ENCODE results near the gene SLC22A2. TPM values are rescaled to one million over a fixed set of nuclear protein-coding genes. Genes with fewer than 3 reads are reported as not detected.

SLC22A2 gene
- total RNA-seq, 4 donors from 2014 or later = not detected

DNA sequence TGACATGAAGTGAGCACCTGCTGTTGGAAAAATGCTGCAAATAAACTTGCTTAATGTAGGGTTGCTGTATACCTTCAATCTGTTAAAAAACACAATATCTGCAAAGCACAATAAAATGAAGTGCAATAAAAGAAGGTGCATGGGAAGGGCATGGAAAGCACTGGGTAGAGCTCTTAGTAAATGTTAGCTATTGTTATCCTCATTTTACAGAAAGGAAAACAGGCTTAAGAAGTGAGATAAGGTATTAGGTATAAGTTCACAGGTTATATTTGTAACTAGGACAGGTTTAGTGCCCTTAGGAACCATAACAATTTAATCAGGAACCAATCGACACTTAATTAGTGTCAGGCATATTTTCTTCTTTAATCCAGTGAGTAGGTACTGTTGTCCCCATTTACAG, 36.7 kb downstream of the SLC22A2 start:
- DNase-seq (ENCODE audit: low spot score in 2 of 2) = no peak
- no peak overlapping the region for H3K4me3 ChIP-seq (ENCODE audit: low read depth, poor library complexity, severe bottlenecking)
- 75 to 90% methylated on average over 1 of the region's 1 CpG for WGBS, 2 donors
- no peak for TF ChIP-seq POLR2A (IDR thresholded peaks at IDR 0.05)
- TF ChIP-seq, protein P1, sequence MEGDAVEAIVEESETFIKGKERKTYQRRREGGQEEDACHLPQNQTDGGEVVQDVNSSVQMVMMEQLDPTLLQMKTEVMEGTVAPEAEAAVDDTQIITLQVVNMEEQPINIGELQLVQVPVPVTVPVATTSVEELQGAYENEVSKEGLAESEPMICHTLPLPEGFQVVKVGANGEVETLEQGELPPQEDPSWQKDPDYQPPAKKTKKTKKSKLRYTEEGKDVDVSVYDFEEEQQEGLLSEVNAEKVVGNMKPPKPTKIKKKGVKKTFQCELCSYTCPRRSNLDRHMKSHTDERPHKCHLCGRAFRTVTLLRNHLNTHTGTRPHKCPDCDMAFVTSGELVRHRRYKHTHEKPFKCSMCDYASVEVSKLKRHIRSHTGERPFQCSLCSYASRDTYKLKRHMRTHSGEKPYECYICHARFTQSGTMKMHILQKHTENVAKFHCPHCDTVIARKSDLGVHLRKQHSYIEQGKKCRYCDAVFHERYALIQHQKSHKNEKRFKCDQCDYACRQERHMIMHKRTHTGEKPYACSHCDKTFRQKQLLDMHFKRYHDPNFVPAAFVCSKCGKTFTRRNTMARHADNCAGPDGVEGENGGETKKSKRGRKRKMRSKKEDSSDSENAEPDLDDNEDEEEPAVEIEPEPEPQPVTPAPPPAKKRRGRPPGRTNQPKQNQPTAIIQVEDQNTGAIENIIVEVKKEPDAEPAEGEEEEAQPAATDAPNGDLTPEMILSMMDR (IDR thresholded peaks at IDR 0.05) = no peak
- intact Hi-C loops (cut with DNase I; ENCODE audit: low total_unique reads) = loop anchor here (10.0 kb wide), 1 partner anchor 233 kb away; no protein-coding TSS in a partner anchor

DNA sequence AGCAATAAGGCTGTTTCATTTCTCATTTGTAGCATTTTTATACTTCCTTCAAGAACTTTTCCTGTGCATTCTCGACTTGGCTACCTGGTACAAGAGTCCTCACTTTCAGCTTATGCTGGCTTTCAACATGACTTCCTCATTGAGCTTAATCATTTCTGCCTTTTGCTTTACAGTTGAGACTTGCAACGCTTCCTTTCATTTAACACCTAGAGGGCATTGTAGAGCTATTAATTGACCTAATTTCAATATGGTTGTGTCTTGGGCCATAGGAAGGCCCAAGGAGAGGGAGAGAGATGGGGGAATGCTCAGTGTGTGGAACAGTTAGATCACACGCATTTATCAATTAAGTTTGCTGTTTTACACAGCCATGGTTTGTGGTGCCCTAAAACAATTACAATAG, 37.2 kb downstream of the SLC22A2 start:
- TF ChIP-seq, protein P1 (IDR thresholded peaks at IDR 0.05) = no peak
- TF ChIP-seq POLR2A (IDR thresholded peaks at IDR 0.05) = no peak
- no peak for DNase-seq (ENCODE audit: low spot score in 2 of 2)
- WGBS, 2 donors = 25 to 37% methylated on average over 3 of the region's 3 CpGs
- intact Hi-C loops (cut with DNase I; ENCODE audit: low total_unique reads) = loop anchor here (10.0 kb wide), 1 partner anchor 233 kb away; no protein-coding TSS in a partner anchor
- no peak overlapping the region for H3K4me3 ChIP-seq (ENCODE audit: low read depth, poor library complexity, severe bottlenecking)

DNA sequence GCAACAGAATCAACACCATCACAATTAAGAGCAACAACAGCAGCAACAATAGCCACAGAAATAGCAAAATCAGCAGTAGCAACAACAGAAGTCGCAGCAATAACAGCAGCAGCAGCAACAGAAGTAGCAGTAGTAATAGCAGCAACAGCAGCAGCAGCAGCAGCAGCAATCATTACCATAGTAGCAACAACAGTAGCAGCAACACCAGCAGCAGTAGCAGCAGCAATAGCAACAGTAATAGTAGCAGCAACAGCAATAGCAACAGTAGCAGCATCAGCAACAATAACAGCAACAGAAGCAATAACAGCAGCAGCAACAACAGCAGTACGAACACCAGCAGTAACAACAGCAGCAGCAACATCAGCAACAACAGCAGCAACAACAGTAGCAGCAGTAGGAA, 39.8 kb downstream of the SLC22A2 start:
- DNase-seq (ENCODE audit: low spot score in 2 of 2) = no peak
- no peak for TF ChIP-seq POLR2A (IDR thresholded peaks at IDR 0.05)
- TF ChIP-seq, protein P1 (IDR thresholded peaks at IDR 0.05) = no peak
- no peak overlapping the region for H3K4me3 ChIP-seq (ENCODE audit: low read depth, poor library complexity, severe bottlenecking)
- intact Hi-C loops (cut with DNase I; ENCODE audit: low total_unique reads) = no loop called here
- WGBS, 2 donors = 69 to 82% methylated on average over 2 of the region's 2 CpGs

DNA sequence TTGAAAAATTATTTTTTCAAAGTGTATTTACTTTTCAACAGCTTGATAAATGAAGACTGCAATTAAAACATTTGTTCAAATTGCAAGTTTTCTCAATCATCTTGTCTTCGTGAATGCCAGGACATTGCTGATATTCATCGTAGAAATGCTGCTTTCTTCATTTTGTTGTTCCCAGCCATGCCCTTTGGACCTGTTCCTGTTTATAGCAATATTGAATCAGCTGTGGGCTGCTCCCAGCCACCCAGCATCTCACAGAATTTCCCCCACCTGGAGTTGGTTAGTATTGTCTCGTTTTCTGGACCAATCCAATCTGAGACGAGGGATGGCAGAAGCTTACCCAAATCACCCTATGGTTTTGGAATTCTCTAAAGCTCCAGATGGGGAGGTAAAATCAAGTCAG, 40.8 kb downstream of the SLC22A2 start:
- no peak overlapping the region for H3K4me3 ChIP-seq (ENCODE audit: low read depth, poor library complexity, severe bottlenecking)
- 55 to 60% methylated on average over 4 of the region's 4 CpGs for WGBS, 2 donors
- TF ChIP-seq, protein P1 (IDR thresholded peaks at IDR 0.05) = no peak
- TF ChIP-seq POLR2A (IDR thresholded peaks at IDR 0.05) = no peak
- DNase-seq (ENCODE audit: low spot score in 2 of 2) = no peak
- intact Hi-C loops (cut with DNase I; ENCODE audit: low total_unique reads) = no loop called here

DNA sequence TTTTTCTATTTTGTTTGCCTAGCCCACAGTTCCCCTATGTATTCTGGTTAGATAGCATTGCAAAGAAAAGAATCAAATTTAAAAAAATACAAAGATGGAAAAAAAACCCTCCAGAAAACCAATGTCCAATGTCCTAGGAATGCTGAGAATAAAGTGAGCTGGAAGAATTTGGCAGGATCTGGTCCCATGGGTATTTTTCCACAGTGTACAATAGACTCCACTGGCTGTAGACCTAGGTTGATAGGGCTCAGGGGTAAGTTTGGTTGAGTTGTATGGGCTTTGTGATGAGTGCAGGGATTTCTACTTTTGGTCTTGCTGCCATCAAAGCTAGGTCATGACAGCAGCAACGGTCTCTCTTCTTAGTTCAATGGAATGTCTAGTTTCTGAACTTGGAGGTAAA, 41.5 kb downstream of the SLC22A2 start:
- intact Hi-C loops (cut with DNase I; ENCODE audit: low total_unique reads) = no loop called here
- DNase-seq (ENCODE audit: low spot score in 2 of 2) = no peak
- TF ChIP-seq, protein P1 (IDR thresholded peaks at IDR 0.05) = no peak
- no peak for TF ChIP-seq POLR2A (IDR thresholded peaks at IDR 0.05)
- 79 to 88% methylated on average over 1 of the region's 1 CpG for WGBS, 2 donors
- no peak overlapping the region for H3K4me3 ChIP-seq (ENCODE audit: low read depth, poor library complexity, severe bottlenecking)

DNA sequence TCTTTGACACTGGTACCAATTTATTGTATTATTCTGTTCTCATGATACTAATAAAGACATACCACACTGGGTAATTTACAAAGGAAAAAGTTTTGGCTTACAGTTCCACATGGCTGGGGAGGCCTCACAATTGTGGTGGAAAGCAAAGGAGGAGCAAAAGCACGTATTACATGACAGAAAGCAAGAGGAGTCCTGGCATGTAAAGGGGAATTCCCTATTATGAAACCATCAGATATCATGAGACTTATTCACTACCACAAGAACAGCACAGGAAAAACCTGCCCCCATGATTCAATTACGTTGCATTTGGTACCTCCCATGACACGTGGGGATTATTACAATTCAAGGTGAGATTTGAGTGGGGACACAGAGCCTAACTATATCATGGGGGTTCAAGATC, 43.4 kb downstream of the SLC22A2 start:
- DNase-seq (ENCODE audit: low spot score in 2 of 2) = no peak
- whole genome bisulfite sequencing, 2 donors = 30 to 31% methylated on average over 3 of the region's 3 CpGs
- intact Hi-C loops (cut with DNase I; ENCODE audit: low total_unique reads) = no loop called here
- no peak overlapping the region for H3K4me3 ChIP-seq (ENCODE audit: low read depth, poor library complexity, severe bottlenecking)
- no peak for TF ChIP-seq POLR2A (IDR thresholded peaks at IDR 0.05)
- TF ChIP-seq, protein P1 (IDR thresholded peaks at IDR 0.05) = no peak

Measured in lower leg skin (tissue), 4 donors.